Caco-2 (cell line): Measurements from ENCODE around the gene ST8SIA3. TPM values are rescaled to one million over a fixed set of nuclear protein-coding genes. Genes with fewer than 3 reads are reported as not detected.

Source experiments
- BruUV-seq: library from RNA; stranded (reverse); fragments of 400-500 nt; replicated peaks from 2 replicates; lab custom pipeline; 2021; lab: Mats Ljungman, UMichigan
- CTCF ChIA-PET: fragments of 300-600 bp; sonication (Branson Sonifier 250); formaldehyde crosslinking; loops from one replicate; lab custom pipeline; 2022; ENCODE audit warnings: antibody characterized with exemption; lab: Charles Lee
- POLR2A ChIA-PET: fragments of 300-600 bp; sonication (Branson Sonifier 250); formaldehyde crosslinking; loops from one replicate; lab custom pipeline; 2022; ENCODE audit warnings: antibody characterized with exemption; lab: Charles Lee
- DNase-seq, 2 experiments: peaks; one replicate each; pipeline versions ENCODE4 v3.0.0 to v3.0.0-alpha.2; 2020 to 2022
- H3K27me3 ChIP-seq: replicated peaks from 2 replicates; pipeline ENCODE4 v1.6.0; 2011; ENCODE audit warnings: low read length; ENCODE audit not compliant: control insufficient read depth, insufficient read depth
- H3K36me3 ChIP-seq: 2 replicates; pipeline ENCODE4 v1.5.1; 2011; ENCODE audit warnings: low read length; ENCODE audit not compliant: control insufficient read depth, insufficient read depth
- H3K4me1 ChIP-seq: fragments of 250-450 bp; sonication (Bioruptor Pico); 2 replicates; pipeline ENCODE4 v1.5.1; 2020; ENCODE audit warnings: mild to moderate bottlenecking
- H3K4me3 ChIP-seq: 2 replicates; pipeline ENCODE4 v1.5.1; 2011; ENCODE audit warnings: low read depth, mild to moderate bottlenecking, control low read depth, low read length
- H3K9me3 ChIP-seq: fragments of 250-450 bp; sonication (Bioruptor Pico); 2 replicates; pipeline ENCODE4 v1.5.1; 2020; ENCODE audit warnings: mild to moderate bottlenecking, moderate library complexity
- H3K27ac Mint-ChIP-seq: one replicate; pipeline ENCODE4 v1.8.0; 2022; ENCODE audit warnings: mixed read lengths; ENCODE audit not compliant: unreplicated experiment
- H3K27me3 Mint-ChIP-seq: one replicate; pipeline ENCODE4 v1.8.0; 2022; ENCODE audit warnings: mixed read lengths; ENCODE audit not compliant: insufficient read depth, unreplicated experiment
- H3K36me3 Mint-ChIP-seq: one replicate; pipeline ENCODE4 v1.8.0; 2022; ENCODE audit warnings: mild to moderate bottlenecking, mixed read lengths; ENCODE audit not compliant: insufficient read depth, unreplicated experiment
- H3K4me1 Mint-ChIP-seq: one replicate; pipeline ENCODE4 v1.8.0; 2022; ENCODE audit warnings: low read depth, mixed read lengths; ENCODE audit not compliant: unreplicated experiment
- H3K4me3 Mint-ChIP-seq: one replicate; pipeline ENCODE4 v1.8.0; 2022; ENCODE audit warnings: mild to moderate bottlenecking, moderate library complexity, mixed read lengths; ENCODE audit not compliant: unreplicated experiment
- H3K9me3 Mint-ChIP-seq: one replicate; pipeline ENCODE4 v1.8.0; 2022; ENCODE audit warnings: mixed read lengths; ENCODE audit not compliant: unreplicated experiment
- intact Hi-C: fragments of 100-400 bp; cut with micrococcal nuclease; formaldehyde crosslinking; loops from one replicate; pipeline ENCODE4 v1.10.0; 2022; ENCODE audit not compliant: unreplicated experiment
- total RNA-seq: library from RNA; stranded (reverse); gene quantifications from 2 replicates; pipeline ENCODE4 v1.2.3, GENCODE V29; 2022
- TF ChIP-seq, protein P1 (sequence below), 2 experiments: fragments of 200-600 bp in 1 of 2; IDR thresholded peaks; 1 replicate in 1 of 2; 2 replicates in 1 of 2; pipeline versions ENCODE4 v1.5.1 to v1.8.0; 2011 to 2022; ENCODE audit warnings: antibody characterized with exemption in 1 of 2, control low read depth in 1 of 2, inconsistent platforms in 1 of 2, low read depth in 1 of 2, low read length in 1 of 2, mild to moderate bottlenecking in 1 of 2, moderate library complexity in 1 of 2; ENCODE audit not compliant: insufficient read depth in 1 of 2, severe bottlenecking in 1 of 2, unreplicated experiment in 1 of 2

Gene ST8SIA3
- total RNA-seq, 1 experiment from 2014 or later: not detected

GRCh38 chr18:57312346-57313144 is 39.8 kb upstream of the ST8SIA3 start:
- Mint-ChIP-seq H3K4me3 (no peak overlapping the region), H3K9me3 (no peaks in the 10 kb centered on the region), H3K27me3 (peaks cover 3% of the 10 kb centered on the region), H3K36me3 (no peaks in the 10 kb centered on the region), H3K4me1 (no peaks in the 10 kb centered on the region), H3K27ac (no peak overlapping the region)
- DNase-seq: no peak
- Histone ChIP-seq H3K4me3 (no peak overlapping the region), H3K36me3 (no peaks in the 10 kb centered on the region), H3K9me3 (no peaks in the 10 kb centered on the region), H3K4me1 (no peaks in the 10 kb centered on the region), H3K27me3 (no peaks in the 10 kb centered on the region; the same call in 1 of the 2 replicates)
- no TSS peak for BruUV-seq
- TF ChIP-seq, protein P1, sequence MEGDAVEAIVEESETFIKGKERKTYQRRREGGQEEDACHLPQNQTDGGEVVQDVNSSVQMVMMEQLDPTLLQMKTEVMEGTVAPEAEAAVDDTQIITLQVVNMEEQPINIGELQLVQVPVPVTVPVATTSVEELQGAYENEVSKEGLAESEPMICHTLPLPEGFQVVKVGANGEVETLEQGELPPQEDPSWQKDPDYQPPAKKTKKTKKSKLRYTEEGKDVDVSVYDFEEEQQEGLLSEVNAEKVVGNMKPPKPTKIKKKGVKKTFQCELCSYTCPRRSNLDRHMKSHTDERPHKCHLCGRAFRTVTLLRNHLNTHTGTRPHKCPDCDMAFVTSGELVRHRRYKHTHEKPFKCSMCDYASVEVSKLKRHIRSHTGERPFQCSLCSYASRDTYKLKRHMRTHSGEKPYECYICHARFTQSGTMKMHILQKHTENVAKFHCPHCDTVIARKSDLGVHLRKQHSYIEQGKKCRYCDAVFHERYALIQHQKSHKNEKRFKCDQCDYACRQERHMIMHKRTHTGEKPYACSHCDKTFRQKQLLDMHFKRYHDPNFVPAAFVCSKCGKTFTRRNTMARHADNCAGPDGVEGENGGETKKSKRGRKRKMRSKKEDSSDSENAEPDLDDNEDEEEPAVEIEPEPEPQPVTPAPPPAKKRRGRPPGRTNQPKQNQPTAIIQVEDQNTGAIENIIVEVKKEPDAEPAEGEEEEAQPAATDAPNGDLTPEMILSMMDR (IDR thresholded peaks at IDR 0.05; ENCODE audit: insufficient read depth in 1 of 2, low read depth in 1 of 2, low read length in 1 of 2, severe bottlenecking in 1 of 2, unreplicated experiment in 1 of 2): no peak
- intact Hi-C loops: no loop called here
- ChIA-PET POLR2A (no interaction called here), CTCF (no interaction called here)

DNA sequence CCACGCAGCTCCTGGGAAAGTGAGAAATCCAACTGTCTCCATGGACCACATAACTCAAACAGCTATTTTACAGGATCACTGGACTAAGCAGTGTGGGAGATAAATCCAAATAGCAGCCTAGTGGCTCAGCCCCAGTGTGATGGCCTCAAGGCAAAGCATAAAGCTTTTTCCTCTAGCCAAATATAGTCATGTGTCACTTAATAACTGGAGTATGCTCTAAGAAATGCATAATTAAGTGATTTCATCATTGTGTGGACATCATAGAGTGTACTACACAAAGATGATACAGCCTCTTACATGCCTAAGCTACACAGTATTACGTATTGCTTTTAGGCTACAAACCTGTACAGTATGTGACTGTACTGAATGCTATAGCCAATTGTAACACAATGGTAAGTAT is 31.8 kb upstream of the ST8SIA3 start:
- TF ChIP-seq, protein P1 (IDR thresholded peaks at IDR 0.05; ENCODE audit: insufficient read depth in 1 of 2, low read depth in 1 of 2, low read length in 1 of 2, severe bottlenecking in 1 of 2, unreplicated experiment in 1 of 2): no peak
- no peaks in the 10 kb centered on the region for H3K27me3 ChIP-seq
- Mint-ChIP-seq H3K9me3 (no peaks in the 10 kb centered on the region), H3K4me1 (no peaks in the 10 kb centered on the region), H3K27ac (no peak overlapping the region), H3K36me3 (no peaks in the 10 kb centered on the region), H3K4me3 (no peak overlapping the region), H3K27me3 (peaks cover 5% of the 10 kb centered on the region)
- H3K4me3 ChIP-seq: no peak overlapping the region
- no peaks in the 10 kb centered on the region for H3K4me1 ChIP-seq
- no peaks in the 10 kb centered on the region for H3K36me3 ChIP-seq
- no peaks in the 10 kb centered on the region for H3K9me3 ChIP-seq
- POLR2A ChIA-PET: no interaction called here
- DNase-seq: no peak
- BruUV-seq: no TSS peak
- CTCF ChIA-PET: no interaction called here
- intact Hi-C loops: no loop called here

GRCh38 chr18:57325491-57326166 is 26.7 kb upstream of the ST8SIA3 start:
- intact Hi-C loops: no loop called here
- H3K4me1 ChIP-seq: no peaks in the 10 kb centered on the region
- Mint-ChIP-seq H3K4me1 (no peaks in the 10 kb centered on the region), H3K9me3 (no peaks in the 10 kb centered on the region), H3K27me3 (peaks cover 5% of the 10 kb centered on the region), H3K36me3 (no peaks in the 10 kb centered on the region), H3K27ac (no peak overlapping the region), H3K4me3 (no peak overlapping the region)
- POLR2A ChIA-PET: no interaction called here
- H3K27me3 ChIP-seq: no peaks in the 10 kb centered on the region
- CTCF ChIA-PET: interaction anchor here (0.6 kb wide), 1 partner anchor 110 kb away, joined by 3 read pairs; no protein-coding TSS in a partner anchor
- H3K9me3 ChIP-seq: no peaks in the 10 kb centered on the region
- no peaks in the 10 kb centered on the region for H3K36me3 ChIP-seq
- no TSS peak for BruUV-seq
- DNase-seq: no peak
- TF ChIP-seq, protein P1 (IDR thresholded peaks at IDR 0.05; ENCODE audit: insufficient read depth in 1 of 2, low read depth in 1 of 2, low read length in 1 of 2, severe bottlenecking in 1 of 2, unreplicated experiment in 1 of 2): no peak
- H3K4me3 ChIP-seq: no peak overlapping the region
